ENCODE data around the gene NBPF1.
"Not testable (repeated sequence)": the region's sequence is repeated elsewhere in the genome, so short reads cannot be mapped to it uniquely, and the experiment has no call there.

Gene NBPF1

DNA sequence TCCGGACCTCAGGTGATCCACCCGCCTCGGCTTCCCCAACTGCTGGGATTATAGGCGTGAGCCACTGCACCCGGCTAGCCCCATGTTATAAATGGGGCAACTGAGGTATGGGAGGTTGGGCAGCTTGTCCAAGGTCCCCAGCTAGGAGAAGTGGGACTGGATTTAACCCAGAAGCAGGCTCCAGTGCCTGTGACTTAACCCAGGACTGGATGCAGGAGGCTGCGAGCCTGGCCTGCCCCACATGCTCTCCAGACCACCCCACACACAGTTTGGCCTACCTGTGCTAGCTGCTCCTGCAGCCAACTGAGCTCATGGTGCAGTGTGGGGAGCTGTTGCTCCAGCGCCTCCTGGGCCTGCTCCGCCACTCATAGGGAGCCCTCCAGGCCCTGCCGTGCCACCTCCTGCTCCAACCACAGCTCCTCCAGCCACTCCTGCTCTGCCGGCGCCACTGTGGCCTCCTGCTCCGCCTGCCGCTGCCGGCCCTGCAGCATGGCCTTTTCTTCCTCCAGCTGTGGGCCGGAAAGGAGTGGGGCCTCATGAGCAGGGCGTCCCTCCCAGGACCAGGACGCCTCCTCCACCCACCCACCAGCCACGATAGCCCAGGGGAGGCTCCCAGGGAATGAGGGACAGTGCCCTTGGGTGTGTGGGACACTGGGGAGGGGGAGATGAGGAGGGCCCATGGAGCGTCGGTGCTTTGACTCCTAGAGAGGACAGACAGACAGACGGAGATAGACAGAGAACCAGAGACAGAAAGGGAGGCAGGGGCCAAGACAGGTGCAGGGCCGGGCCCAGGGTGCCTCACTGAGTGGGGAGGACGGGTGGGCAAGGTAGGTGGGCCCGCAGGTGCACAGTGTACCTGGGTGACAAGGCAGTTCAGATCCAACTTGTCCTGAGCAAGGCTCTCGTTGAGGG, 12.4 kb upstream of the NBPF1 start:
- Histone ChIP-seq H3K4me3 (ENCODE audit: low read depth, low read length) (no peak overlapping the region), H3K27me3 (ENCODE audit: control insufficient read depth, insufficient read depth, low read length) (no peaks in the 10 kb centered on the region), H3K9me3 (ENCODE audit: control insufficient read depth, low read length) (no peaks in the 10 kb centered on the region), H3K9ac (no peak overlapping the region), H3K4me1 (no peaks in the 10 kb centered on the region), H3K36me3 (ENCODE audit: control insufficient read depth, insufficient read depth, low read length) (no peaks in the 10 kb centered on the region), H3K27ac (no peak overlapping the region), H3K79me2 (no peaks in the 10 kb centered on the region), H3K4me2 (ENCODE audit: low read length) (no peak overlapping the region), H2AFZ (no peak overlapping the region)
- TF ChIP-seq, protein P1, sequence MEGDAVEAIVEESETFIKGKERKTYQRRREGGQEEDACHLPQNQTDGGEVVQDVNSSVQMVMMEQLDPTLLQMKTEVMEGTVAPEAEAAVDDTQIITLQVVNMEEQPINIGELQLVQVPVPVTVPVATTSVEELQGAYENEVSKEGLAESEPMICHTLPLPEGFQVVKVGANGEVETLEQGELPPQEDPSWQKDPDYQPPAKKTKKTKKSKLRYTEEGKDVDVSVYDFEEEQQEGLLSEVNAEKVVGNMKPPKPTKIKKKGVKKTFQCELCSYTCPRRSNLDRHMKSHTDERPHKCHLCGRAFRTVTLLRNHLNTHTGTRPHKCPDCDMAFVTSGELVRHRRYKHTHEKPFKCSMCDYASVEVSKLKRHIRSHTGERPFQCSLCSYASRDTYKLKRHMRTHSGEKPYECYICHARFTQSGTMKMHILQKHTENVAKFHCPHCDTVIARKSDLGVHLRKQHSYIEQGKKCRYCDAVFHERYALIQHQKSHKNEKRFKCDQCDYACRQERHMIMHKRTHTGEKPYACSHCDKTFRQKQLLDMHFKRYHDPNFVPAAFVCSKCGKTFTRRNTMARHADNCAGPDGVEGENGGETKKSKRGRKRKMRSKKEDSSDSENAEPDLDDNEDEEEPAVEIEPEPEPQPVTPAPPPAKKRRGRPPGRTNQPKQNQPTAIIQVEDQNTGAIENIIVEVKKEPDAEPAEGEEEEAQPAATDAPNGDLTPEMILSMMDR (IDR thresholded peaks at IDR 0.05): no peak

- H3K4me2 ChIP-seq (ENCODE audit: low read length); H3K9me3 ChIP-seq (ENCODE audit: control insufficient read depth, low read length); H3K79me2 ChIP-seq; H3K4me1 ChIP-seq; H3K27me3 ChIP-seq (ENCODE audit: control insufficient read depth, insufficient read depth, low read length); H3K36me3 ChIP-seq (ENCODE audit: control insufficient read depth, insufficient read depth, low read length); H3K9ac ChIP-seq; H3K27ac ChIP-seq; H3K4me3 ChIP-seq (ENCODE audit: low read depth, low read length); H2AFZ ChIP-seq: not testable (repeated sequence)
Measured at GRCh38 chr1:16623812-16624719, 10.7 kb upstream of the NBPF1 start.

GRCh38 chr1:16623337-16623736, 10.0 kb upstream of the NBPF1 start:
- not testable (repeated sequence) for H3K27me3 ChIP-seq (ENCODE audit: control insufficient read depth, insufficient read depth, low read length); H3K9me3 ChIP-seq (ENCODE audit: control insufficient read depth, low read length); H3K9ac ChIP-seq; H3K36me3 ChIP-seq (ENCODE audit: control insufficient read depth, insufficient read depth, low read length); H3K4me1 ChIP-seq; H3K4me3 ChIP-seq (ENCODE audit: low read depth, low read length); H3K79me2 ChIP-seq; H2AFZ ChIP-seq; H3K27ac ChIP-seq; H3K4me2 ChIP-seq (ENCODE audit: low read length)

GRCh38 chr1:16621681-16622315, 8.4 kb upstream of the NBPF1 start:
- H3K79me2 ChIP-seq; H3K4me2 ChIP-seq (ENCODE audit: low read length); H3K4me1 ChIP-seq; H3K9me3 ChIP-seq (ENCODE audit: control insufficient read depth, low read length); H3K27ac ChIP-seq; H3K36me3 ChIP-seq (ENCODE audit: control insufficient read depth, insufficient read depth, low read length); H3K9ac ChIP-seq; H3K27me3 ChIP-seq (ENCODE audit: control insufficient read depth, insufficient read depth, low read length); H2AFZ ChIP-seq; H3K4me3 ChIP-seq (ENCODE audit: low read depth, low read length): not testable (repeated sequence)

- Histone ChIP-seq H3K79me2 (no peaks in the 10 kb centered on the region), H3K27me3 (ENCODE audit: control insufficient read depth, insufficient read depth, low read length) (no peaks in the 10 kb centered on the region), H2AFZ (no peak overlapping the region), H3K4me1 (no peaks in the 10 kb centered on the region), H3K4me3 (ENCODE audit: low read depth, low read length) (no peak overlapping the region), H3K9ac (no peak overlapping the region), H3K27ac (no peak overlapping the region), H3K36me3 (ENCODE audit: control insufficient read depth, insufficient read depth, low read length) (no peaks in the 10 kb centered on the region), H3K4me2 (ENCODE audit: low read length) (no peak overlapping the region), H3K9me3 (ENCODE audit: control insufficient read depth, low read length) (no peaks in the 10 kb centered on the region)
- TF ChIP-seq, protein P1 (IDR thresholded peaks at IDR 0.05): no peak
Measured at GRCh38 chr1:16621300-16621658, 7.9 kb upstream of the NBPF1 start.

DNA sequence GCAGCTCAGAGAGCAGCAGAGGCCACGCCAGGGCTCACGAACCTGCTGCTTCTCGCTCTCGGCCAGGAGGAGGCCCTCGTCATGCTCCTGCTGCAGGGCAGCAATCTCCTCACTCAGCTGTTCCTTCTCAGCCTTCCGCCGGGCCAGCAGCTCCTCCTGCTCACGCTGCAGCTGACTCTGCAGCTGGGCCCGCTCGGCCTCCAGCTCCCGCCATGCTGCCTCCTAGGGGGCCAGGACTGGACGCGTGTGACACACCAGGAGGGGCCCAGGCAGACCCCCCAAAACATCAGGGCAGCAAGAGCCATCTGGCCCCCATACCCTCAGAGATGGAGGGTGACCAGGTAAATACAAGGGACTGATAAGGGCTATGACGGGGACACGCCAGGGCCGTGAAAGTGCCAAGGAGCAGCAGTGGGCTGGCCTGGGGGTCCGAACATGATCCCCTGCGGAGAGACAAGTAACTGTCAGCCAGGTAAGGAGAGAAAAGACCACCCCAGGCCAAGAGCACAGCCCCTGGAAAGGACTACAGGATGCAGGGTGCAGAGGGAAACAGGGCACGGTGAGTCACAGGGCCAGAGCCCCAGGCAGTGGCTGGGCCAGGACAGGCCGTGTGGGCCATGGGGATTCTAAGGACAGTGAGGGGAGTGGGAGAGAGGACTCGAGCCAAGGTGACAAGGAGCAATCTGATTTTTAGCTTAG, 6.6 kb upstream of the NBPF1 start:
- H2AFZ ChIP-seq; H3K36me3 ChIP-seq (ENCODE audit: control insufficient read depth, insufficient read depth, low read length); H3K79me2 ChIP-seq; H3K9me3 ChIP-seq (ENCODE audit: control insufficient read depth, low read length); H3K27me3 ChIP-seq (ENCODE audit: control insufficient read depth, insufficient read depth, low read length); H3K4me1 ChIP-seq; H3K4me2 ChIP-seq (ENCODE audit: low read length); H3K9ac ChIP-seq; H3K4me3 ChIP-seq (ENCODE audit: low read depth, low read length); H3K27ac ChIP-seq: not testable (repeated sequence)

All from parathyroid adenoma (tissue), 2 donors.